ENCODE results near the gene MYRIP. TPM values are rescaled to one million over a fixed set of nuclear protein-coding genes. Genes with fewer than 3 reads are reported as not detected.

Gene MYRIP
- total RNA-seq, 1 donor, result under 0.01 TPM

DNA sequence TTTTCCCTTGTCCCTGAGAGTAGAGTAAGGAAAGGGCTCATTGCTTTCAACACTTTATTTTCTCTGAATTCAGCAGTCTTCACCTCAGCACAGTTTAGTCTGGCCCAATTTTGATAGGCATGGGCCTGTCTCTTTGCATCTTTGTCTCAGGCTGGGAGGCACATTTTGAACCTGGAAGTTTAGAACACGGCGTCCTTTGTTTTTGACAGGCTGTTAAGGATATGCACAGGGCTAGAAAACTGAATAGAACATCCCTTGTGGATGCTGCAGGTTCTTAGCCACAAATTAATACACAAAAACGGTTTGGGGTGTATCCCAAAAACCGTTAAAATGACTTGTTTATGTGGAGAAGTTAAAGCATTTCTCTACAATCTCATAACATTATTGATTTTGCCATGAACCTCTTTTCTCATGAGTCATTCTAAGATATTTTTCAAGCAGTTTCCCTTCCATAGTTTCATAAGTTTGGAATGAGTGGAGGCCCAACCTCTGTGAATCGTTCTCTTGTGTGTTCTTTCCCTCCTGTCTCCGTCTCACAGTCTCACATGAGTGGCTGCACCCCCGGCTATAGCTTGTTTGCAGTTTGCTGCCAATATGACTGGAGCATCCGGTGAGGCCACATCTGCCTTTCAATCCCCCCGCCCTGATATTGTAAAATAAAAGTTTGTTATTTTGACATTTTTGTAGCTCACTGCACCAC is 307.2 kb downstream of the MYRIP start:
- no peaks in the 10 kb centered on the region for H3K36me3 ChIP-seq (ENCODE audit: insufficient read depth, low read length)
- H3K4me2 ChIP-seq (ENCODE audit: insufficient read depth, low read length), result peak overlapping the region; percentile 15
- no peaks in the 10 kb centered on the region for H3K79me2 ChIP-seq (ENCODE audit: insufficient read depth, low read length)
- no peaks in the 10 kb centered on the region for H3K27me3 ChIP-seq (ENCODE audit: insufficient read depth, low read length)
- TF ChIP-seq, protein P1, sequence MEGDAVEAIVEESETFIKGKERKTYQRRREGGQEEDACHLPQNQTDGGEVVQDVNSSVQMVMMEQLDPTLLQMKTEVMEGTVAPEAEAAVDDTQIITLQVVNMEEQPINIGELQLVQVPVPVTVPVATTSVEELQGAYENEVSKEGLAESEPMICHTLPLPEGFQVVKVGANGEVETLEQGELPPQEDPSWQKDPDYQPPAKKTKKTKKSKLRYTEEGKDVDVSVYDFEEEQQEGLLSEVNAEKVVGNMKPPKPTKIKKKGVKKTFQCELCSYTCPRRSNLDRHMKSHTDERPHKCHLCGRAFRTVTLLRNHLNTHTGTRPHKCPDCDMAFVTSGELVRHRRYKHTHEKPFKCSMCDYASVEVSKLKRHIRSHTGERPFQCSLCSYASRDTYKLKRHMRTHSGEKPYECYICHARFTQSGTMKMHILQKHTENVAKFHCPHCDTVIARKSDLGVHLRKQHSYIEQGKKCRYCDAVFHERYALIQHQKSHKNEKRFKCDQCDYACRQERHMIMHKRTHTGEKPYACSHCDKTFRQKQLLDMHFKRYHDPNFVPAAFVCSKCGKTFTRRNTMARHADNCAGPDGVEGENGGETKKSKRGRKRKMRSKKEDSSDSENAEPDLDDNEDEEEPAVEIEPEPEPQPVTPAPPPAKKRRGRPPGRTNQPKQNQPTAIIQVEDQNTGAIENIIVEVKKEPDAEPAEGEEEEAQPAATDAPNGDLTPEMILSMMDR (IDR thresholded peaks at IDR 0.05; ENCODE audit: extremely low read depth, low read depth, low read length), result no peak
- peak; percentile 71 for DNase-seq (ENCODE audit: insufficient read length, low spot score, missing footprints)
- H3K27ac ChIP-seq (ENCODE audit: low read depth, low read length), result peak overlapping the region; percentile 83
- peak overlapping the region; percentile 87 for H2AFZ ChIP-seq (ENCODE audit: low read length)
- H4K20me1 ChIP-seq (ENCODE audit: insufficient read depth, low read length), result no peaks in the 10 kb centered on the region
- H3K4me3 ChIP-seq (ENCODE audit: insufficient read depth, low read length), result no peak overlapping the region
- no peaks in the 10 kb centered on the region for H3K9me3 ChIP-seq (ENCODE audit: low read depth, low read length)
- H3K4me1 ChIP-seq (ENCODE audit: insufficient read depth, low read length), result peaks cover 32% of the 10 kb centered on the region

GRCh38 chr3:40118091-40118490 is 308.7 kb downstream of the MYRIP start:
- no peaks in the 10 kb centered on the region for H4K20me1 ChIP-seq (ENCODE audit: insufficient read depth, low read length)
- H3K4me2 ChIP-seq (ENCODE audit: insufficient read depth, low read length), result no peak overlapping the region
- DNase-seq (ENCODE audit: insufficient read length, low spot score, missing footprints), result no peak
- H3K9me3 ChIP-seq (ENCODE audit: low read depth, low read length), result no peaks in the 10 kb centered on the region
- peaks cover 32% of the 10 kb centered on the region for H3K4me1 ChIP-seq (ENCODE audit: insufficient read depth, low read length)
- no peaks in the 10 kb centered on the region for H3K27me3 ChIP-seq (ENCODE audit: insufficient read depth, low read length)
- no peak overlapping the region for H2AFZ ChIP-seq (ENCODE audit: low read length)
- H3K36me3 ChIP-seq (ENCODE audit: insufficient read depth, low read length), result no peaks in the 10 kb centered on the region
- TF ChIP-seq, protein P1 (IDR thresholded peaks at IDR 0.05; ENCODE audit: extremely low read depth, low read depth, low read length), result no peak
- H3K4me3 ChIP-seq (ENCODE audit: insufficient read depth, low read length), result no peak overlapping the region
- no peak overlapping the region for H3K27ac ChIP-seq (ENCODE audit: low read depth, low read length)
- H3K79me2 ChIP-seq (ENCODE audit: insufficient read depth, low read length), result no peaks in the 10 kb centered on the region

DNA sequence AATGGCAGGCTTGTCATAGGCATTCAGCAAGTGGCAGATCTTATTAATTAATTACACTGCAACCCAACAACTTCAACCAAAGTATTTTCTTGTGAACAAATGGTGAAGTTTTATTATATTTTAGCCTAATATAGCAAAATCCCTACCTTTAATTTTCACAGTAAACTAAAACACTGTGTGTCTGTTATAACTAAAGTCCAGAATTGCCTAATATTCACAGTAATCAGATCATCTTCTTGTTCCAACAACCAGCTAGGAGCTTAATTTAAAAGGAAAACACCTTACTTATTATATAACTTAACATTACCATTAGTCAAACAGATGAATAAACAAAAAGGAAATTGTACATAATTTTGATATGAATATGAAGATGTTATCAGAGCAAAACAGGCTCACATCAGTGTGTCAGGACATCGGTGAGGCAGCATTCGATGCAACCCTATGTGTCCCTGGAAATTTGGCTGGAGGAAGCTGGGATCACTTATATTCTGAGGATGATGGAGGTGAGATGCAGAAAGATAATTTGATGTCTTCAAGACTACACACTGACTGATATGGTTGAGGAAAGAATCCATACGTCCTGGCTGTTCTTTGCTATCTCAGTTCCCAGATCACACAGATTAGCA is 310.8 kb downstream of the MYRIP start:
- Histone ChIP-seq H3K4me3 (ENCODE audit: insufficient read depth, low read length) (no peak overlapping the region), H3K4me1 (ENCODE audit: insufficient read depth, low read length) (peaks cover 32% of the 10 kb centered on the region), H4K20me1 (ENCODE audit: insufficient read depth, low read length) (no peaks in the 10 kb centered on the region), H3K4me2 (ENCODE audit: insufficient read depth, low read length) (peak overlapping the region; percentile 56), H2AFZ (ENCODE audit: low read length) (peak overlapping the region; percentile 83), H3K27me3 (ENCODE audit: insufficient read depth, low read length) (no peaks in the 10 kb centered on the region), H3K36me3 (ENCODE audit: insufficient read depth, low read length) (no peaks in the 10 kb centered on the region), H3K27ac (ENCODE audit: low read depth, low read length) (peak overlapping the region; percentile 31), H3K9me3 (ENCODE audit: low read depth, low read length) (no peaks in the 10 kb centered on the region), H3K79me2 (ENCODE audit: insufficient read depth, low read length) (no peaks in the 10 kb centered on the region)
- DNase-seq (ENCODE audit: insufficient read length, low spot score, missing footprints), result no peak
- TF ChIP-seq, protein P1 (IDR thresholded peaks at IDR 0.05; ENCODE audit: extremely low read depth, low read depth, low read length), result no peak

DNA sequence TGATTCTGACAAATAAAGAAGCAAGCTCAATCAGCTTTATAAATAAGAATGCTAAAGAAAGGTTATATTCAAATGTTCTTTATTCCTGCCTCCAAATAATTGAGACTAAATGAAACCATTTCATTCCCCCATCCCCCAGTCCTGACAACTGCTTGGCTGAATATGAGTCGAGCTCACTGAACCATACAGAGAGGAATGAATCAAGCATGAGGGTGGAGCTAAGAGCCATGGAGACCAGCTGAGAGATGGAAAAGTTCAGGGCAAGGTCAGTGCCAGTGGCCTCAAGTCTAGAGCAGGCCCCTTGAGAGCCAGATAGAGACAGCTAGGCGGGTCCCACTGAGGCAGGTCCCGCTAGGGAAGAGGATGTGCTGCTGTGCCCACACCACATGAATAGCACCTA is 311.4 kb downstream of the MYRIP start:
- Histone ChIP-seq H3K27ac (ENCODE audit: low read depth, low read length) (peak overlapping the region; percentile 39), H3K27me3 (ENCODE audit: insufficient read depth, low read length) (no peaks in the 10 kb centered on the region), H3K4me2 (ENCODE audit: insufficient read depth, low read length) (peak overlapping the region; percentile 56), H3K9me3 (ENCODE audit: low read depth, low read length) (no peaks in the 10 kb centered on the region), H3K4me3 (ENCODE audit: insufficient read depth, low read length) (no peak overlapping the region), H3K79me2 (ENCODE audit: insufficient read depth, low read length) (no peaks in the 10 kb centered on the region), H3K4me1 (ENCODE audit: insufficient read depth, low read length) (peaks cover 32% of the 10 kb centered on the region), H3K36me3 (ENCODE audit: insufficient read depth, low read length) (no peaks in the 10 kb centered on the region), H4K20me1 (ENCODE audit: insufficient read depth, low read length) (no peaks in the 10 kb centered on the region), H2AFZ (ENCODE audit: low read length) (peak overlapping the region; percentile 83)
- peak; percentile 66 for DNase-seq (ENCODE audit: insufficient read length, low spot score, missing footprints)
- TF ChIP-seq, protein P1 (IDR thresholded peaks at IDR 0.05; ENCODE audit: extremely low read depth, low read depth, low read length), result no peak

Measured in osteoblast (primary cell).